HepG2 (cell line): ENCODE results near the gene PRKCE. TPM values are rescaled to one million over a fixed set of nuclear protein-coding genes. Genes with fewer than 3 reads are reported as not detected.

ENCODE experiments used
- ATAC-seq: fragments of 200-7000 bp; cut with Tn5 transposase; 3 replicates; pipeline ENCODE4 v1.9.1; 2020; ENCODE audit warnings: mild to moderate bottlenecking, moderate library complexity
- BruUV-seq: library from RNA; stranded (reverse); fragments of 400-500 nt; replicated peaks from 2 replicates; lab custom pipeline; 2021; lab: Mats Ljungman, UMichigan
- CTCF ChIA-PET: fragments of 300-600 bp; formaldehyde crosslinking; extraction: SDS; loops from one replicate; lab custom pipeline; 2021; ENCODE audit warnings: low total read pairs, inconsistent platforms, low intra/inter-chr PET ratio; lab: Yijun Ruan, JAX
- POLR2A ChIA-PET: fragments of 350-600 bp; sonication (Branson Sonifier 250); formaldehyde crosslinking; loops from one replicate; lab custom pipeline; 2020; ENCODE audit warnings: antibody characterized with exemption, inconsistent platforms; lab: Yijun Ruan, JAX
- DNase-seq: peaks from one replicate; pipeline ENCODE4 v3.0.0-alpha.2; 2015; ENCODE audit warnings: low spot score
- FAIRE-seq: peaks from 3 replicates; lab custom pipeline; 2011; peaks lifted over from hg19 to GRCh38; lab: Jason Lieb, UNC
- H2AFZ ChIP-seq: one replicate; pipeline ENCODE4 v1.6.1; 2011; ENCODE audit warnings: low read length, inconsistent platforms
- H3K27ac ChIP-seq: fragments of 300-600 bp; 3 replicates; pipeline ENCODE4 v1.8.0; 2011; ENCODE audit warnings: mixed run types, mild to moderate bottlenecking, mixed read lengths, low read length, inconsistent platforms; ENCODE audit not compliant: insufficient read depth; ENCODE audit errors: extremely low read length
- H3K27me3 ChIP-seq, 2 experiments: fragments of 200-600 bp in 1 of 2; 2 replicates in 1 of 2; 3 replicates in 1 of 2; pipeline versions ENCODE4 v1.6.0 to v1.8.0; 2011; ENCODE audit warnings: low read length in 2 of 2, mild to moderate bottlenecking in 2 of 2, moderate library complexity in 2 of 2, inconsistent platforms in 1 of 2; ENCODE audit not compliant: insufficient read depth in 2 of 2, control insufficient read depth in 1 of 2
- H3K36me3 ChIP-seq, 2 experiments: fragments of 200-600 bp in 1 of 2; replicated peaks in 1 of 2; 2 replicates in 1 of 2; 3 replicates in 1 of 2; pipeline versions ENCODE4 v1.5.1 to v1.8.0; 2011; ENCODE audit warnings: low read length in 2 of 2, inconsistent platforms in 1 of 2; ENCODE audit not compliant: insufficient read depth in 2 of 2, control insufficient read depth in 1 of 2
- H3K4me1 ChIP-seq: 2 replicates; pipeline ENCODE4 v1.5.1; 2012; ENCODE audit warnings: low read length, inconsistent platforms; ENCODE audit not compliant: insufficient read depth
- H3K4me2 ChIP-seq: 2 replicates; pipeline ENCODE4 v1.6.0; 2011; ENCODE audit warnings: low read depth, low read length, inconsistent platforms
- H3K4me3 ChIP-seq, 3 experiments: fragments of 200-600 bp in 1 of 3; sonication (generic), shearing (Covaris generic) in 1 of 3; replicated peaks in 1 of 3; 2 replicates each; pipeline ENCODE4 v1.5.1; 2011 to 2016; ENCODE audit warnings: low read length in 3 of 3, inconsistent platforms in 2 of 3, low read depth in 2 of 3, mild to moderate bottlenecking in 2 of 3, control low read depth in 1 of 3, mixed read lengths in 1 of 3; ENCODE audit not compliant: insufficient read depth in 1 of 3
- H3K79me2 ChIP-seq: one replicate; pipeline ENCODE4 v1.6.1; 2011; ENCODE audit warnings: low read length, inconsistent platforms; ENCODE audit not compliant: insufficient read depth
- H3K9ac ChIP-seq: 2 replicates; pipeline ENCODE4 v1.6.0; 2011; ENCODE audit warnings: mild to moderate bottlenecking, low read depth, low read length, inconsistent platforms; ENCODE audit not compliant: insufficient read depth
- H3K9me3 ChIP-seq: 2 replicates; pipeline ENCODE4 v1.5.1; 2012; ENCODE audit warnings: mild to moderate bottlenecking, low read length
- H4K20me1 ChIP-seq: 2 replicates; pipeline ENCODE4 v1.6.0; 2011; ENCODE audit warnings: inconsistent platforms, mild to moderate bottlenecking, low read length, moderate library complexity; ENCODE audit not compliant: insufficient read depth
- ADNP ChIP-seq: sonication (generic); formaldehyde crosslinking; IDR thresholded peaks from 2 replicates; pipeline ENCODE4 v1.4.0; 2020; ENCODE audit warnings: missing genetic modification reagents
- BRCA1 ChIP-seq: sonication (generic); formaldehyde crosslinking; IDR thresholded peaks from 2 replicates; pipeline ENCODE4 v1.4.0; 2020; ENCODE audit warnings: missing genetic modification reagents
- DMAP1 ChIP-seq: IDR thresholded peaks from 2 replicates; pipeline ENCODE4 v1.6.1; 2016
- KAT2B ChIP-seq: fragments of 150-350 bp; IDR thresholded peaks from 2 replicates; pipeline ENCODE4 v1.6.1; 2014; ENCODE audit warnings: low read depth, low read length, borderline replicate concordance
- NONO ChIP-seq, 2 experiments: fragments of 450-650 bp in 1 of 2; sonication (generic) in 1 of 2; formaldehyde crosslinking in 1 of 2; IDR thresholded peaks in 1 of 2; conservative IDR thresholded peaks in 1 of 2; 2 replicates each; pipeline versions ENCODE4 v1.6.1 to v1.8.0; 2017 to 2022; ENCODE audit warnings: mild to moderate bottlenecking in 1 of 2, missing genetic modification reagents in 1 of 2, moderate library complexity in 1 of 2
- POLR2AphosphoS5 ChIP-seq: IDR thresholded peaks from 2 replicates; pipeline ENCODE4 v1.6.1; 2012; ENCODE audit warnings: low read depth, low read length
- RFXANK ChIP-seq: IDR thresholded peaks from 2 replicates; pipeline ENCODE4 v1.6.1; 2016
- THAP7 ChIP-seq: sonication (generic); formaldehyde crosslinking; IDR thresholded peaks from 2 replicates; pipeline ENCODE4 v1.8.1; 2023; ENCODE audit warnings: mild to moderate bottlenecking, missing genetic modification reagents
- U2AF2 ChIP-seq: fragments of 200-400 bp; formaldehyde crosslinking; IDR thresholded peaks from 2 replicates; pipeline ENCODE4 v1.6.1; 2017; ENCODE audit warnings: low read depth, mild to moderate bottlenecking, low read length
- YY1 ChIP-seq: IDR thresholded peaks from 2 replicates; pipeline ENCODE4 v1.6.1; 2011; ENCODE audit warnings: low read length, low read depth, moderate library complexity, mild to moderate bottlenecking; ENCODE audit not compliant: insufficient read depth, insufficient replicate concordance
- ZMYM2 ChIP-seq: sonication (generic); formaldehyde crosslinking; IDR thresholded peaks from 2 replicates; pipeline ENCODE4 v1.8.0; 2022; ENCODE audit warnings: mild to moderate bottlenecking, missing genetic modification reagents
- ZNF451 ChIP-seq: sonication (generic); formaldehyde crosslinking; IDR thresholded peaks from 2 replicates; pipeline ENCODE4 v1.5.0; 2020; ENCODE audit warnings: mild to moderate bottlenecking, missing genetic modification reagents
- ZNF558 ChIP-seq: sonication (generic); formaldehyde crosslinking; IDR thresholded peaks from 2 replicates; pipeline ENCODE4 v1.9.0; 2022; ENCODE audit warnings: mild to moderate bottlenecking, missing genetic modification reagents, borderline replicate concordance
- ZNF629 ChIP-seq: sonication (generic); formaldehyde crosslinking; conservative IDR thresholded peaks from 2 replicates; pipeline ENCODE4 v1.5.0; 2020; ENCODE audit warnings: missing genetic modification reagents
- WGBS: methylation state at CpG from one replicate; pipeline ENCODE4 v1.1.6; 2017; ENCODE audit warnings: low lambda C conversion rate; 5-methylcytosine and 5-hydroxymethylcytosine counted together
- in situ Hi-C: cut with HindIII; loops from 2 replicates; pipeline ENCODE4 v1.10.0; 2017; ENCODE audit warnings: low pct_unique_long_range_greater_than_20kb; ENCODE audit not compliant: extremely low pct_ligation_motif_present
- intact Hi-C: fragments of 100-400 bp; cut with micrococcal nuclease; formaldehyde crosslinking; loops from one replicate; pipeline ENCODE4 v1.10.0; 2022; ENCODE audit not compliant: unreplicated experiment
- polyA plus RNA-seq, 8 experiments: library from polyadenylated mRNA; depleted of rRNA in 3 of 8; stranded (reverse) in 7 of 8; unstranded in 1 of 8; fragments of >200 nt; fragmentation: Illumina TruSeq in 4 of 8; extraction: Trizol in 4 of 8; gene quantifications; 2 replicates each; pipeline versions ENCODE4 v1.2.1 to v1.2.3, GENCODE V29; 2011 to 2016; ENCODE audit warnings: low read depth in 4 of 8, missing spikeins in 1 of 8, mixed read lengths in 1 of 8; ENCODE audit not compliant: insufficient read depth in 1 of 8
- total RNA-seq, 5 experiments: library from RNA; depleted of rRNA; stranded (reverse); fragments of >200 nt; fragmentation: Illumina TruSeq; extraction: Trizol; gene quantifications; 2 replicates each; pipeline ENCODE4 v1.2.3, GENCODE V29; 2016; ENCODE audit warnings: low read depth in 1 of 5
- TF ChIP-seq, protein P1 (sequence below): IDR thresholded peaks from 2 replicates; pipeline ENCODE4 v1.6.1; 2018; ENCODE audit warnings: missing genetic modification reagents

Gene PRKCE
- total and polyA plus RNA-seq, 2 of the 13 experiments (the other 11 are each of a cell fraction or from before 2014, with no cell fraction given) = 1.0 to 3.9 TPM

DNA sequence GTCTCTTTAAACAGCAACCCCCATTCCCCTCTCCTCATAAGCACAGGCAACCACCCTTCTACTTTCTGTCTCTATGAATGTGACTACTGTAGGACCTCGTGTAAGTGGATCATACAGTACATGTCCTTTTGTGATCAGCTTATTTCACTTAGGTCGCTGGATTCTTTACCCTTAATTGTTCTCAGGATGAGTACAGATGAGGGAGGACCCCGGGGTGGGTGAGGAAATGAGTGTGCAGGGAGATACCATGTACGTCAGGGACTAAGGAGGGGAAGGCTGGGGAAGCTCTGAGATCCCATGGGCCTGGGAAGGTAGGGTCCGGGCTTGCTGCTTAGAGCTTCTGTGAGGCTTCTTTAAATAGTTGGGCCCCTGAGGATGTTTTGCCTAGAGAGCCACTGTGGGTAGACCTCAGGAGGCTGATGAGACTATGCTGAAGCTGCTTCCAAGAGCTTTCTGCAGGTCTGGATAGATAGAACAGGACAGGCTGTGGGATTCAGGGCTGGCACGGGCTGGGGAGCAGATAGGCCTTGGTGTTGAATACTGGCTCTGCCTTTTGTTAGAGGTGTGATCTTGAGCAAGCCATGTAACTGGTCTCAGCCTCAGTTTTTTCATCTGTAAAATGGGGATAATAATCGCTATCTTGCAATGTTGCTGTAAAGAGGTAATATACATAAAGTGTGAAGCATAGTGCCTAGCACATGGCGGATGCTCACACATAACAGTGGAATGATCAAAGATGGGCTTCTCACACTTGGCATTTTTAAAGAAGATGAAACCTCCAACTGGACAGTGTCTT is 155.3 kb downstream of the PRKCE start:
- H3K27ac ChIP-seq = no peak overlapping the region
- H3K9ac ChIP-seq = no peak overlapping the region
- FAIRE-seq (no peak), ATAC-seq (no peak), DNase-seq (no peak)
- no peak overlapping the region for H3K4me2 ChIP-seq
- no TSS peak for BruUV-seq
- in situ Hi-C loops = no loop called here
- H3K79me2 ChIP-seq = no peaks in the 10 kb centered on the region
- intact Hi-C loops = no loop called here
- H3K36me3 ChIP-seq = no peaks in the 10 kb centered on the region
- ChIA-PET POLR2A (no interaction called here), CTCF (no interaction called here)
- no peak overlapping the region for H3K4me3 ChIP-seq
- H2AFZ ChIP-seq = no peak overlapping the region
- H3K27me3 ChIP-seq = no peaks in the 10 kb centered on the region; a peak in 1 of 5 replicates
- WGBS = 51% methylated on average over 8 of the region's 8 CpGs
- no peaks in the 10 kb centered on the region for H4K20me1 ChIP-seq
- H3K4me1 ChIP-seq = no peaks in the 10 kb centered on the region
- H3K9me3 ChIP-seq = no peaks in the 10 kb centered on the region
- TF ChIP-seq YY1 = no peak
- peak; percentile 73; the same call in 1 of the 2 replicates for TF ChIP-seq ZNF629 (CRISPR knock-in tag)

DNA sequence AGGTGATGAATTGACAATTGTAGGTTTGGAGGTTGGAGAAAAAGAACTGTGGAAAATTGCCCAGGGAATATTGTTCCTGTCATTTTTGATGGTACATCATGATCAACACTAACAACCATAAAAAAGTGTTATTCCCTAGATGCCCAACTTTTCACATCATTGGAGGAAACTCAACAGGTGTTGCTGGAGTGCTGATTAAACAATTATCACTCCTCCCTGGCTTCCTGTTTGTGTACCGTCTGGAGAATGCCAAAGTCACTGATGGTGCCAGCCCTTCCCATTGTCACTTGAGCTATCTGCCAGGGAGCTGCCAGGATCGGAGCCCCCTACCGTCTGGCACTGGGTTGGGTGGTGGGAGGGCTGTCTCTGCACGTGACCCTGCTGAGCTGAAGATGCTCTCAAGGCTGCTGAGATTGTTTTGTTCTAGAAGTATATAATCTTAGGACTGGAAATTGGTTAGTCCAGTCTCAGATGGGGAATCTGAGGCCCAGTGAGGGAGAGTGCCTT is 156.9 kb downstream of the PRKCE start:
- no peak for ATAC-seq
- BruUV-seq = no TSS peak
- no peak for TF ChIP-seq DMAP1
- TF ChIP-seq U2AF2 = no peak
- no peak for TF ChIP-seq NONO (IDR thresholded peaks at IDR 0.05)
- no peak for TF ChIP-seq NONO (CRISPR knock-in tag; conservative IDR thresholded peaks at IDR 0.05)
- TF ChIP-seq KAT2B = no peak
- TF ChIP-seq POLR2AphosphoS5 = no peak
- TF ChIP-seq ZNF558 = no peak
- TF ChIP-seq RFXANK (CRISPR knock-in tag) = no peak
- TF ChIP-seq ZNF451 = no peak
- TF ChIP-seq THAP7 (CRISPR knock-in tag) = no peak
- no peak for TF ChIP-seq ADNP
- no peak for TF ChIP-seq ZMYM2 (CRISPR knock-in tag)
- TF ChIP-seq, protein P1, sequence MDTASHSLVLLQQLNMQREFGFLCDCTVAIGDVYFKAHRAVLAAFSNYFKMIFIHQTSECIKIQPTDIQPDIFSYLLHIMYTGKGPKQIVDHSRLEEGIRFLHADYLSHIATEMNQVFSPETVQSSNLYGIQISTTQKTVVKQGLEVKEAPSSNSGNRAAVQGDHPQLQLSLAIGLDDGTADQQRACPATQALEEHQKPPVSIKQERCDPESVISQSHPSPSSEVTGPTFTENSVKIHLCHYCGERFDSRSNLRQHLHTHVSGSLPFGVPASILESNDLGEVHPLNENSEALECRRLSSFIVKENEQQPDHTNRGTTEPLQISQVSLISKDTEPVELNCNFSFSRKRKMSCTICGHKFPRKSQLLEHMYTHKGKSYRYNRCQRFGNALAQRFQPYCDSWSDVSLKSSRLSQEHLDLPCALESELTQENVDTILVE (CRISPR knock-in tag) = no peak
- TF ChIP-seq BRCA1 (CRISPR knock-in tag) = no peak
- 35% methylated on average over 4 of the region's 4 CpGs for WGBS
- ChIA-PET POLR2A (no interaction called here), CTCF (no interaction called here)
- no peaks in the 10 kb centered on the region for H3K9me3 ChIP-seq
- peaks cover 1 to 3% of the 10 kb centered on the region in 2 experiments; a peak in 1 of 5 replicates for H3K27me3 ChIP-seq
- no peak overlapping the region for H3K4me2 ChIP-seq
- H4K20me1 ChIP-seq = no peaks in the 10 kb centered on the region
- H3K4me1 ChIP-seq = no peaks in the 10 kb centered on the region
- H3K9ac ChIP-seq = no peak overlapping the region
- FAIRE-seq = no peak
- H3K27ac ChIP-seq = no peak overlapping the region
- in situ Hi-C loops (no loop called here), intact Hi-C loops (no loop called here)
- H2AFZ ChIP-seq = no peak overlapping the region
- H3K4me3 ChIP-seq = no peak overlapping the region
- no peaks in the 10 kb centered on the region for H3K79me2 ChIP-seq
- no peak for DNase-seq
- no peaks in the 10 kb centered on the region for H3K36me3 ChIP-seq
